Stimulated activated CD8-positive, alpha-beta memory T cell treated with anti-CD3 and anti-CD28 coated beads, Interleukin-4, amount 100 ng/mL, for 1 hour (primary cell): ENCODE measurements around the gene CLEC19A.

Experiments
- DNase-seq, 2 donors: peaks; one replicate each; pipeline ENCODE4 v3.0.0-alpha.2; 2020; ENCODE audit warnings: low read depth in 2 of 2, low spot score in 1 of 2

CLEC19A gene

GRCh38 chr16:19285431-19285830, at the start of gene CLEC19A:
Gene CLEC19A (plus strand): TSS chr16:19285731. CDS start chr16:19285852, 121 bp downstream.
- DNase-seq = no peak

- DNase-seq = no peak
Measured at GRCh38 chr16:19235886-19236285, 49.6 kb upstream of the CLEC19A start.

GRCh38 chr16:19236561-19237209, 48.8 kb upstream of the CLEC19A start:
- DNase-seq = no peak

- no peak for DNase-seq
Measured at GRCh38 chr16:19238406-19238805, 47.1 kb upstream of the CLEC19A start.

GRCh38 chr16:19239511-19240155, 45.9 kb upstream of the CLEC19A start:
- no peak for DNase-seq

- no peak for DNase-seq
Measured at GRCh38 chr16:19240494-19240893, 45.0 kb upstream of the CLEC19A start.

- DNase-seq = no peak
Measured at GRCh38 chr16:19241512-19241911, 44.0 kb upstream of the CLEC19A start.

GRCh38 chr16:19242186-19242585, 43.3 kb upstream of the CLEC19A start:
- no peak for DNase-seq

GRCh38 chr16:19242987-19243575, 42.5 kb upstream of the CLEC19A start:
- DNase-seq = no peak

GRCh38 chr16:19245326-19245925, 40.1 kb upstream of the CLEC19A start:
- DNase-seq = no peak

- no peak for DNase-seq
Measured at GRCh38 chr16:19252904-19253303, 32.6 kb upstream of the CLEC19A start.

GRCh38 chr16:19254611-19255010, 30.9 kb upstream of the CLEC19A start:
- no peak for DNase-seq

- DNase-seq = no peak
Measured at GRCh38 chr16:19264123-19264673, 21.3 kb upstream of the CLEC19A start.

GRCh38 chr16:19265380-19265930, 20.1 kb upstream of the CLEC19A start:
- DNase-seq = no peak

- no peak for DNase-seq
Measured at GRCh38 chr16:19266774-19267173, 18.8 kb upstream of the CLEC19A start.

GRCh38 chr16:19269098-19269497, 16.4 kb upstream of the CLEC19A start:
- DNase-seq = no peak

GRCh38 chr16:19274165-19274797, 11.2 kb upstream of the CLEC19A start:
- no peak for DNase-seq

GRCh38 chr16:19278403-19278802, 7.1 kb upstream of the CLEC19A start:
- DNase-seq = no peak

- DNase-seq = no peak
Measured at GRCh38 chr16:19281246-19281645, 4.3 kb upstream of the CLEC19A start.

- no peak for DNase-seq
Measured at GRCh38 chr16:19282101-19282500, 3.4 kb upstream of the CLEC19A start.

- no peak for DNase-seq
Measured at GRCh38 chr16:19283637-19284036, 1.9 kb upstream of the CLEC19A start.
